Umbilical cord (tissue), 2 donors: ENCODE measurements around the gene NAPSA. TPM values are rescaled to one million over a fixed set of nuclear protein-coding genes. Genes with fewer than 3 reads are reported as not detected.

Experiments used
- DNase-seq: peaks from one replicate; pipeline ENCODE4 v3.0.0-alpha.2; 2015; ENCODE audit warnings: low spot score
- total RNA-seq: library from RNA; depleted of rRNA; stranded (reverse); fragments of >200 nt; gene quantifications from one replicate; pipeline ENCODE4 v1.2.3, GENCODE V29; 2014; ENCODE audit warnings: low replicate concordance; ENCODE audit not compliant: insufficient read depth

NAPSA gene
- total RNA-seq, 1 donor from 2014 or later, result 1.2 TPM

GRCh38 chr19:50317115-50317514 is 48.3 kb downstream of the NAPSA start:
- DNase-seq, result no peak

- no peak for DNase-seq
Observed at GRCh38 chr19:50315773-50316448, 49.5 kb downstream of the NAPSA start.

GRCh38 chr19:50314724-50315708 is 50.4 kb downstream of the NAPSA start:
- no peak for DNase-seq

- DNase-seq, result no peak
Observed at GRCh38 chr19:50313812-50314536, 51.5 kb downstream of the NAPSA start.

GRCh38 chr19:50312967-50313811 is 52.2 kb downstream of the NAPSA start:
- no peak for DNase-seq

GRCh38 chr19:50311723-50312635 is 53.5 kb downstream of the NAPSA start:
- no peak for DNase-seq

- DNase-seq, result no peak
Observed at GRCh38 chr19:50310759-50311465, 54.5 kb downstream of the NAPSA start.

GRCh38 chr19:50309396-50310125 is 55.9 kb downstream of the NAPSA start:
- DNase-seq, result no peak

- DNase-seq, result no peak
Observed at GRCh38 chr19:50308991-50309390, 56.4 kb downstream of the NAPSA start.

Other genes with a start within 250 kb of the NAPSA start
- gene IZUMO2, start 202.4 kb downstream of the NAPSA start, total RNA-seq, result not detected
- 17.1 TPM for gene MYH14, start 162.0 kb downstream of the NAPSA start, total RNA-seq
- gene KCNC3, start 36.3 kb downstream of the NAPSA start, total RNA-seq, result 0.48 TPM
- gene NR1H2, start 10.8 kb upstream of the NAPSA start, total RNA-seq, result 46.2 TPM
- gene POLD1, start 18.7 kb upstream of the NAPSA start, total RNA-seq, result 7.2 TPM
- 0.72 TPM for gene SPIB, start 53.3 kb upstream of the NAPSA start, total RNA-seq
- gene MYBPC2, start 67.3 kb upstream of the NAPSA start, total RNA-seq, result not detected
- 37.1 TPM for gene EMC10, start 110.9 kb upstream of the NAPSA start, total RNA-seq
- not detected for gene GARIN5A, start 111.2 kb upstream of the NAPSA start, total RNA-seq
- gene JOSD2, start 145.6 kb upstream of the NAPSA start, total RNA-seq, result 20.5 TPM
- gene ASPDH, start 148.3 kb upstream of the NAPSA start, total RNA-seq, result not detected
- 35.9 TPM for gene LRRC4B, start 202.8 kb upstream of the NAPSA start, total RNA-seq